GM12801 (cell line): ENCODE measurements around the gene NDST4.

Experiments used
- TF ChIP-seq, protein P1 (sequence below): IDR thresholded peaks from one replicate; pipeline ENCODE4 v1.5.1; 2011; ENCODE audit warnings: control low read depth; ENCODE audit not compliant: insufficient read length; ENCODE audit errors: extremely low read depth

NDST4 gene

DNA sequence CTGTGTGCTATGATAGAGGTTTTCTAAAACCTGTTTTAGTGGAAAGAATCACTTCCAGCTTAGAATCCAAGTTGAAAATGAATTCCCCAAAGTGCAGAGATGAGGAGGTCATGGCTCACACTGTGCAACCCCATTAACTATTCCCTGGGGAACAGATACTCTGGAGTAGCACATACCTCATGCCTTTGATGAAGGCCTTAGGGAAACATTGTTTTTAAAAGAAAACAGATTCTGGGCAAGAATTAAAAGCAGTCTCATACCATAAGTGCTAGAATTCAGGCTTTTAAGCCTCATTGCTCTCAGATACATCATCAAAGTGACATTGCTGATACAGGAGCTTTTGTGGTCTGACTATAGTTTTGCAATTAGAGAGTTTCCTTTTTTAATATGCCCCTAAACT is 115.1 kb downstream of the NDST4 start:
- TF ChIP-seq, protein P1, sequence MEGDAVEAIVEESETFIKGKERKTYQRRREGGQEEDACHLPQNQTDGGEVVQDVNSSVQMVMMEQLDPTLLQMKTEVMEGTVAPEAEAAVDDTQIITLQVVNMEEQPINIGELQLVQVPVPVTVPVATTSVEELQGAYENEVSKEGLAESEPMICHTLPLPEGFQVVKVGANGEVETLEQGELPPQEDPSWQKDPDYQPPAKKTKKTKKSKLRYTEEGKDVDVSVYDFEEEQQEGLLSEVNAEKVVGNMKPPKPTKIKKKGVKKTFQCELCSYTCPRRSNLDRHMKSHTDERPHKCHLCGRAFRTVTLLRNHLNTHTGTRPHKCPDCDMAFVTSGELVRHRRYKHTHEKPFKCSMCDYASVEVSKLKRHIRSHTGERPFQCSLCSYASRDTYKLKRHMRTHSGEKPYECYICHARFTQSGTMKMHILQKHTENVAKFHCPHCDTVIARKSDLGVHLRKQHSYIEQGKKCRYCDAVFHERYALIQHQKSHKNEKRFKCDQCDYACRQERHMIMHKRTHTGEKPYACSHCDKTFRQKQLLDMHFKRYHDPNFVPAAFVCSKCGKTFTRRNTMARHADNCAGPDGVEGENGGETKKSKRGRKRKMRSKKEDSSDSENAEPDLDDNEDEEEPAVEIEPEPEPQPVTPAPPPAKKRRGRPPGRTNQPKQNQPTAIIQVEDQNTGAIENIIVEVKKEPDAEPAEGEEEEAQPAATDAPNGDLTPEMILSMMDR: no peak

DNA sequence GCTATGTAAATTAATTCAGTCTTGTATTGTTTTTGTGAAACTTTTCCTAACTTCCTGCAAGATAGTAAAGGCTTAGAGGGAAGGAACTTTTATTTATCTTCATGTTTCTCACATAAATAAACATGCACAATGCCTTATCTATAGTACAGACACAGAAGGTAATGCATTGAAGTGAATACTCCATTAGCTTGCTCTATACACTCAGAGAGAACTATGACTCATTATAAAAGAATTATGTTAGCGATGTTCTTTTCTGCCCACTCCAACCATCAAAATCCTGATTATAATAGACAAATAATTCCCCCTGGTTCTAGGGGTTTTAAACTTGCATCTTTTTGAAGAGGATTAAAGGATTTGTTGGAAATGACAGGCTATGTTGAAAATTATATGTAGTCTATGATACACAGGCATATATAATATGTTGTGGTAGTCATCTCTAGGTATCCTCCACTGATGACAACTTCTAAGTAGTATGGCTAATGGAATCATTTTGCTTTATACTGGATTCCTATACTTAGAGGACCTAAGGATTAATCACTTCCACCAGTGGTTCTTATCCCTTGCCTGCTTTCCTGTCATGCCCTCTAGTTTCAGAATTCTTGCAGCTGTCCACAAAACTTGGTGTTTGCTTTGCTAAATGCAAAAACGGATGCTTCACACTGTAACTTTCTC is 115.7 kb downstream of the NDST4 start:
- TF ChIP-seq, protein P1: no peak

DNA sequence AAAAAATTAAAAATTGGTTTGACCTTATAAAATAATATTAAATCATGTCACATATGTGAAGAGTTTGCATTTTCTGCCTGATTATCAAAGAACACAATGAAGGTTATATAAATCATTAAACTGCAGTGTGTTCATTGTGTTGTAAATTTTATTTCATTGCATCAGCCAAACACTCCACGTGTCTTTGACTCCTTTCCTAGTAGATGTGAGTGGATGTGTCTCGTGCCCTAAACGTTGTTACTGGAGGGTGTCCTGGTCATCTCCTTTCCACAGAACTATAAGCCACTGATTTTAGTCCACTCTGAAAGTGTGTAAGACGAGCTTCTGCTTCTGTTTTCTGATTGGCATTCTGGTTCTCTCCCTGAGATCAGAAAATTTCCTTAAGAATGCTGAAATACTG is 127.3 kb downstream of the NDST4 start:
- TF ChIP-seq, protein P1: no peak

DNA sequence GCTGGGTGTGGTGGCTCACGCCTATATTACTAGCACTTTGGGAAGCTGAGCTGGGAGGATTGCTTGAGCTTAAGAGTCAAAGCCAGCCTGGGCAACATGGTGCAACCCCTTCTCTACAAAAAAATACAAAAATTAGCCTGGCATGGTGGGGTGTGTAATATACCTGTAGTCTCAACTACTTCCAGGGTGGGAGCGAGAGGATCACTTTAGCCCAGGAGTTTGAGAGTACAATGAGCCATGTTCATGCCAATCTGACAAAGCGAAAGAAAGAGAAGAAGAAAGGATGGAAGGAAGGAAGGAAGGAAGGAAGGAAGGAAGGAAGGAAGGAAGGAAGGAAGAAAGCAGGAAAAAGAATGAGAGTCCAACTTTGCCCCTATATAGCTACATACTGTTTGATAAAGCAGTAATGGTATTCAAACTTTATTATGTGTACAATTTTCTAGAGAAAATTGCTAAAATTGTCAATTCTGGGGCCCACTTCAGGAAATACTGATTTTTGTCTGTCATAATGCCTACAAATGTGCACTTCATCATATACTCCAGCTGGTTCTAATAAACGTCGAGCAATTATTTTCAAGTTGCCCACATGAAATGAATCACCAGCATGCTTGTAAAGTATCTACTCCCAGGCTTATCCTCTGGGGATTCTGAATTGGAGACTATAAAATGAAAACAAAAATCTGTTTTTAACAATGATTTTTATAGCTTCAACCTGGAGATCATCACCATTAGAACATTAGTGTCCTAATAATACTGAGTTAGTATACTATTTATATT is 132.3 kb downstream of the NDST4 start:
- TF ChIP-seq, protein P1: no peak

DNA sequence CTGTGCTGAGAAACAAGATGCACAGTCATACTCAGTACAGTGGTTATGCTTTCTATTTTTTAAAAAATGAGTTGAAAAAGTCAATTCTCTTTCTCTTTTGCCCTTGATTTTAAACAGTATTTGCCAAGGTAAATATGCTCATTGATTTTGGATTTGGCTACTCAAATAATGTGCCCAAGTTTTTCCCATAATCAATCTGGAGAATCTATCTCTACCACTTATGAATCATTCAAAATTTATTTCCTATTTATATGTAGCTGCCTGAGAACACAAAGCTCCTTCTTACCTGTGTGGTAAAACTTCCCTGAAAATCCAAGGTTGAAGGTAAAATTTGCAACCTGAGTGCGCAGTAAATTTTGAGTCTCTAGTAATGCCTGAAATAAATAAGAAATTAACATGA is 136.5 kb downstream of the NDST4 start:
- TF ChIP-seq, protein P1: no peak

DNA sequence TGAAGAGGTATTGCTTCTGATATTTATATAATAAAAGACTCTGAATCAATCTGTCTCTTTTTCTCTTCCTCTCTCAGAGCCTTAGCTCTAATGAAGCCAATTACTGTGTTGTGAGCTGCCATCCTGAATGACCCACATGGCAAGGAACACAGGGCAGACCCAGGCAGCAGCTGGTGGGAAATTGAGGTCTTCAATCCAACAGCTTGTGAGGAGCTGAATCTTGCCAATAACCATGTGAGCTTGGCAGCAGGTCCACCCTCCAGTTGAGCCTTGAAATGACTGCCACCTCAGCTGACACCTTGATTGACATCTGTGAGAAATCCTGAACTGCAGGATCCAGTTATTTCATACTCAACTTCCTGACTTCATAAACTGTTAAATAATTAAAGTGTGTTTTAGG is 149.4 kb downstream of the NDST4 start:
- TF ChIP-seq, protein P1: no peak

DNA sequence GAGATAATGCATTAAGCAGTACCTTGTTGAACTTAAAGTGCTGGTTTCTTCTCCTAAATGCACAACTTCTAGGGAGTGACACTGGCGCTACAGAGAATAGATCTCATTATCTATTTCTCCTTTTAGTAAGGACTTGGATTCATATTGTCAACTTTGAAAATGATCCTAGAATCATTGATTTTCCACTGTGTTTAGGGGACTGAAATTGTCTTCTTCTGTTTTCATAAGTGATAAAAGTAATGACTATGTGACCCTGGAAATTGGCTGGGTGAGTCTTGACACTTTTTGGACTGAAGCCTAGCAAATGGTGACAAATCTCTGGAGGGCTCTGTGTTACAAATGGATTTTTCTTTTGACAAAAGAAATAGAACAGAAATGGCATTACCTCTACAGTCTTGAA is 167.8 kb downstream of the NDST4 start:
- TF ChIP-seq, protein P1: no peak
